SK-N-SH (cell line): ENCODE data around the gene RHPN2. TPM values are rescaled to one million over a fixed set of nuclear protein-coding genes. Genes with fewer than 3 reads are reported as not detected.
"Not testable (repeated sequence)": the region's sequence is repeated elsewhere in the genome, so short reads cannot be mapped to it uniquely, and the experiment has no call there.

Experiments
- CTCF ChIA-PET: fragments of 300-600, 350-600 bp; formaldehyde crosslinking; extraction: SDS; loops from one replicate; lab custom pipeline; 2021; lab: Yijun Ruan, JAX
- POLR2A ChIA-PET: fragments of 350-600 bp; sonication (Branson Sonifier 250); formaldehyde crosslinking; extraction: SDS; loops from one replicate; lab custom pipeline; 2020; ENCODE audit warnings: antibody characterized with exemption, inconsistent platforms; lab: Yijun Ruan, JAX
- DNase-seq: peaks from one replicate; pipeline ENCODE4 v3.0.0; 2012
- H2AFZ ChIP-seq: fragments of 200-600 bp; sonication (generic); 2 replicates; pipeline ENCODE4 v1.8.1; 2016; ENCODE audit warnings: antibody characterized with exemption, mild to moderate bottlenecking, low read depth
- H3F3A ChIP-seq: fragments of 200-600 bp; sonication (generic); replicated peaks from 2 replicates; pipeline ENCODE3; 2016; ENCODE audit warnings: antibody characterized with exemption, mild to moderate bottlenecking; ENCODE audit not compliant: insufficient read depth
- H3K27ac ChIP-seq, 2 experiments: fragments of 200-500 bp in 1 of 2; fragments of 200-600 bp in 1 of 2; sonication (Bioruptor generic) in 1 of 2; sonication (generic), shearing (Covaris generic) in 1 of 2; 2 replicates each; pipeline versions ENCODE4 v1.5.1 to v1.6.1; 2014 to 2016; ENCODE audit warnings: low read depth in 2 of 2, inconsistent platforms in 1 of 2, low read length in 1 of 2, mild to moderate bottlenecking in 1 of 2, mixed read lengths in 1 of 2
- H3K27me3 ChIP-seq: fragments of 200-600 bp; sonication (generic), shearing (Covaris generic); 2 replicates; pipeline ENCODE4 v1.6.1; 2016; ENCODE audit warnings: mixed run types; ENCODE audit not compliant: insufficient read depth
- H3K36me3 ChIP-seq, 2 experiments: fragments of 200-500 bp in 1 of 2; fragments of 200-600 bp in 1 of 2; sonication (Bioruptor generic) in 1 of 2; sonication (generic) in 1 of 2; replicated peaks in 1 of 2; 2 replicates each; pipeline versions ENCODE3 to v1.5.1; 2014 to 2016; ENCODE audit warnings: low read length in 1 of 2, mild to moderate bottlenecking in 1 of 2; ENCODE audit not compliant: insufficient read depth in 2 of 2, control insufficient read depth in 1 of 2
- H3K4me1 ChIP-seq, 2 experiments: fragments of 200-500 bp in 1 of 2; fragments of 200-600 bp in 1 of 2; sonication (Bioruptor generic) in 1 of 2; sonication (generic), shearing (Covaris generic) in 1 of 2; 2 replicates each; pipeline versions ENCODE4 v1.5.1 to v1.6.1; 2014 to 2016; ENCODE audit warnings: low read depth in 1 of 2, low read length in 1 of 2, mixed run types in 1 of 2; ENCODE audit not compliant: insufficient read depth in 2 of 2, control insufficient read depth in 1 of 2
- H3K4me2 ChIP-seq: fragments of 200-600 bp; sonication (generic), shearing (Covaris generic); 2 replicates; pipeline ENCODE4 v1.6.1; 2017; ENCODE audit warnings: mixed run types
- H3K4me3 ChIP-seq, 2 experiments: fragments of 200-500 bp in 1 of 2; fragments of 200-600 bp in 1 of 2; sonication (Bioruptor generic) in 1 of 2; sonication (generic), shearing (Covaris generic) in 1 of 2; 2 replicates each; pipeline versions ENCODE4 v1.5.1 to v1.8.1; 2014 to 2016; ENCODE audit warnings: low read depth in 2 of 2, inconsistent platforms in 1 of 2, low read length in 1 of 2, mild to moderate bottlenecking in 1 of 2, mixed read lengths in 1 of 2, moderate library complexity in 1 of 2
- H3K79me2 ChIP-seq: fragments of 200-600 bp; sonication (generic); 2 replicates; pipeline ENCODE4 v1.8.1; 2017; ENCODE audit warnings: mild to moderate bottlenecking; ENCODE audit not compliant: insufficient read depth
- H3K9ac ChIP-seq: fragments of 200-600 bp; sonication (generic); 2 replicates; pipeline ENCODE4 v1.6.1; 2017; ENCODE audit warnings: mixed run types
- H3K9me2 ChIP-seq: fragments of 200-600 bp; sonication (generic); 2 replicates; pipeline ENCODE4 v1.6.1; 2017; ENCODE audit warnings: mixed run types
- H3K9me3 ChIP-seq: fragments of 200-600 bp; sonication (generic); 2 replicates; pipeline ENCODE4 v1.6.1; 2017; ENCODE audit warnings: mixed run types, mild to moderate bottlenecking, moderate library complexity
- H4K20me1 ChIP-seq: fragments of 200-600 bp; sonication (generic); 2 replicates; pipeline ENCODE4 v1.6.1; 2017; ENCODE audit warnings: mild to moderate bottlenecking, mixed run types; ENCODE audit not compliant: insufficient read depth
- CHD2 ChIP-seq: fragments of 150-350 bp; IDR thresholded peaks from 2 replicates; pipeline ENCODE4 v1.6.1; 2018; ENCODE audit warnings: low read length; ENCODE audit not compliant: partially characterized antibody
- FOSL2 ChIP-seq: IDR thresholded peaks from 2 replicates; pipeline ENCODE4 v1.4.0; 2012; ENCODE audit warnings: low read depth, mild to moderate bottlenecking, moderate library complexity, borderline replicate concordance
- GATA2 ChIP-seq: sonication (generic); formaldehyde crosslinking; IDR thresholded peaks from 2 replicates; pipeline ENCODE4 v1.5.0; 2020; ENCODE audit warnings: mild to moderate bottlenecking, missing genetic modification reagents
- IRF3 ChIP-seq: fragments of 150-350 bp; IDR thresholded peaks from 2 replicates; pipeline ENCODE4 v1.6.1; 2016; ENCODE audit warnings: mild to moderate bottlenecking, low read depth, low read length
- MAX ChIP-seq: IDR thresholded peaks from 2 replicates; pipeline ENCODE4 v1.4.0; 2012; ENCODE audit warnings: low read depth
- RAD21 ChIP-seq: IDR thresholded peaks from 2 replicates; pipeline ENCODE4 v1.6.1; 2012; ENCODE audit warnings: mild to moderate bottlenecking, low read length
- SMC3 ChIP-seq: IDR thresholded peaks from 2 replicates; pipeline ENCODE4 v1.6.1; 2012; ENCODE audit warnings: low read depth, low read length, improper control_type of control experiment
- TAF1 ChIP-seq: IDR thresholded peaks from 2 replicates; pipeline ENCODE4 v1.6.1; 2012; ENCODE audit warnings: low read depth, mild to moderate bottlenecking, low read length, moderate library complexity, borderline replicate concordance
- TCF12 ChIP-seq: IDR thresholded peaks from 2 replicates; pipeline ENCODE4 v1.4.0; 2012
- TEAD4 ChIP-seq: IDR thresholded peaks from 2 replicates; pipeline ENCODE4 v1.4.0; 2012; ENCODE audit warnings: mild to moderate bottlenecking, borderline replicate concordance; ENCODE audit not compliant: insufficient read depth
- YY1 ChIP-seq: IDR thresholded peaks from 2 replicates; pipeline ENCODE4 v1.4.0; 2012; ENCODE audit warnings: low read depth, mild to moderate bottlenecking
- WGBS: methylation state at CpG from one replicate; pipeline ENCODE4 v1.1.6; 2017; ENCODE audit warnings: low lambda C conversion rate; 5-methylcytosine and 5-hydroxymethylcytosine counted together
- polyA plus RNA-seq, 3 experiments: library from polyadenylated mRNA; depleted of rRNA; stranded (reverse); fragments of >200 nt; gene quantifications; 2 replicates each; pipeline ENCODE4 v1.2.3, GENCODE V29; 2012

Gene RHPN2
- polyA plus RNA-seq, 1 of the 3 experiments (the other 2 are of a cell fraction), result 7.0 TPM

GRCh38 chr19:33000510-33000909, 64.2 kb downstream of the RHPN2 start:
- WGBS, result 98% methylated on average over 8 of the region's 8 CpGs
- no peak for DNase-seq
- H2AFZ ChIP-seq, result no peak overlapping the region
- no peaks in the 10 kb centered on the region for H3K9me3 ChIP-seq
- H3K36me3 ChIP-seq, result peaks cover 0 to 3% of the 10 kb centered on the region in 2 experiments
- H3K4me3 ChIP-seq, result no peak overlapping the region
- no peaks in the 10 kb centered on the region for H3F3A ChIP-seq
- no peaks in the 10 kb centered on the region for H4K20me1 ChIP-seq
- H3K4me1 ChIP-seq, result peaks cover 0 to 10% of the 10 kb centered on the region in 2 experiments; a peak in 1 of 4 replicates
- ChIA-PET CTCF (no interaction called here), POLR2A (no interaction called here)
- H3K9me2 ChIP-seq, result no peaks in the 10 kb centered on the region
- H3K9ac ChIP-seq, result no peak overlapping the region
- TF ChIP-seq RAD21, result no peak
- no peaks in the 10 kb centered on the region for H3K79me2 ChIP-seq
- no peak overlapping the region for H3K27ac ChIP-seq
- no peak overlapping the region for H3K4me2 ChIP-seq
- no peaks in the 10 kb centered on the region for H3K27me3 ChIP-seq

GRCh38 chr19:32998722-32999121, 66.0 kb downstream of the RHPN2 start:
- Histone ChIP-seq H4K20me1 (no peaks in the 10 kb centered on the region), H3K4me1 (peaks cover 0 to 10% of the 10 kb centered on the region in 2 experiments; a peak in 1 of 4 replicates), H3F3A (no peaks in the 10 kb centered on the region), H3K79me2 (no peaks in the 10 kb centered on the region), H3K4me3 (no peak overlapping the region), H3K9me3 (no peaks in the 10 kb centered on the region), H3K9me2 (no peaks in the 10 kb centered on the region), H3K27ac (no peak overlapping the region), H3K9ac (no peak overlapping the region), H2AFZ (no peak overlapping the region), H3K27me3 (no peaks in the 10 kb centered on the region), H3K36me3 (peaks cover 4% of the 10 kb centered on the region in 2 experiments), H3K4me2 (no peak overlapping the region)
- DNase-seq, result no peak
- CTCF ChIA-PET, result no interaction called here
- TF ChIP-seq FOSL2, result no peak
- no peak for TF ChIP-seq GATA2 (CRISPR knock-in tag)
- no peak for TF ChIP-seq SMC3
- TF ChIP-seq TCF12, result no peak
- TF ChIP-seq TEAD4, result no peak
- TF ChIP-seq IRF3, result no peak
- no peak for TF ChIP-seq MAX
- no peak for TF ChIP-seq TAF1
- no peak for TF ChIP-seq RAD21
- no peak for TF ChIP-seq YY1
- 88% methylated on average over 3 of the region's 3 CpGs for WGBS
- POLR2A ChIA-PET, result no interaction called here

- Histone ChIP-seq H3K9me3 (no peaks in the 10 kb centered on the region), H4K20me1 (no peaks in the 10 kb centered on the region), H3K27me3 (no peaks in the 10 kb centered on the region), H3K4me2 (no peak overlapping the region), H3K9me2 (no peaks in the 10 kb centered on the region), H3K4me1 (peaks cover 0 to 10% of the 10 kb centered on the region in 2 experiments; a peak in 1 of 4 replicates), H3K27ac (no peak overlapping the region), H3K9ac (no peak overlapping the region), H3K79me2 (no peaks in the 10 kb centered on the region), H3F3A (no peaks in the 10 kb centered on the region), H2AFZ (no peak overlapping the region), H3K4me3 (no peak overlapping the region), H3K36me3 (peaks cover 5 to 6% of the 10 kb centered on the region in 2 experiments)
- no peak for DNase-seq
- no peak for TF ChIP-seq CHD2
- no peak for TF ChIP-seq SMC3
- WGBS, result 92% methylated on average over 14 of the region's 14 CpGs
- POLR2A ChIA-PET, result no interaction called here
- CTCF ChIA-PET, result no interaction called here
These were observed 66.9 kb downstream of the RHPN2 start for GRCh38 chr19:32997716-32998355.

- CTCF ChIA-PET, result not testable (repeated sequence)
These were observed 67.6 kb downstream of the RHPN2 start for GRCh38 chr19:32997061-32997464.

More at GRCh38 chr19:32997061-32997464, 67.6 kb downstream of the RHPN2 start:
- H3K9ac ChIP-seq, H3K4me1 ChIP-seq, H3K9me3 ChIP-seq, H3K79me2 ChIP-seq, H3K9me2 ChIP-seq, H3K27me3 ChIP-seq, H3K27ac ChIP-seq, H3K4me3 ChIP-seq, POLR2A ChIA-PET, H2AFZ ChIP-seq, H3K4me2 ChIP-seq, H4K20me1 ChIP-seq, H3K36me3 ChIP-seq, DNase-seq, H3F3A ChIP-seq: not testable (repeated sequence)
- 55% methylated on average over 7 of the region's 7 CpGs for whole genome bisulfite sequencing
